ENCODE measurements around the gene BTBD2.

- TF ChIP-seq, protein P1, sequence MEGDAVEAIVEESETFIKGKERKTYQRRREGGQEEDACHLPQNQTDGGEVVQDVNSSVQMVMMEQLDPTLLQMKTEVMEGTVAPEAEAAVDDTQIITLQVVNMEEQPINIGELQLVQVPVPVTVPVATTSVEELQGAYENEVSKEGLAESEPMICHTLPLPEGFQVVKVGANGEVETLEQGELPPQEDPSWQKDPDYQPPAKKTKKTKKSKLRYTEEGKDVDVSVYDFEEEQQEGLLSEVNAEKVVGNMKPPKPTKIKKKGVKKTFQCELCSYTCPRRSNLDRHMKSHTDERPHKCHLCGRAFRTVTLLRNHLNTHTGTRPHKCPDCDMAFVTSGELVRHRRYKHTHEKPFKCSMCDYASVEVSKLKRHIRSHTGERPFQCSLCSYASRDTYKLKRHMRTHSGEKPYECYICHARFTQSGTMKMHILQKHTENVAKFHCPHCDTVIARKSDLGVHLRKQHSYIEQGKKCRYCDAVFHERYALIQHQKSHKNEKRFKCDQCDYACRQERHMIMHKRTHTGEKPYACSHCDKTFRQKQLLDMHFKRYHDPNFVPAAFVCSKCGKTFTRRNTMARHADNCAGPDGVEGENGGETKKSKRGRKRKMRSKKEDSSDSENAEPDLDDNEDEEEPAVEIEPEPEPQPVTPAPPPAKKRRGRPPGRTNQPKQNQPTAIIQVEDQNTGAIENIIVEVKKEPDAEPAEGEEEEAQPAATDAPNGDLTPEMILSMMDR (IDR thresholded peaks at IDR 0.05): no peak
- no peak for TF ChIP-seq POLR2A (IDR thresholded peaks at IDR 0.05)
Measured at GRCh38 chr19:2057484-2058469, 42.3 kb upstream of the BTBD2 start.

All from adrenal gland (tissue), 5 donors.